Mucosa of descending colon (tissue), 3 donors: ENCODE measurements around the gene COL4A6. TPM values are rescaled to one million over a fixed set of nuclear protein-coding genes. Genes with fewer than 3 reads are reported as not detected.

Experiments used
- ATAC-seq: fragments of 200-7000 bp; cut with Tn5 transposase; one replicate; pipeline ENCODE4 v1.9.1; 2020; ENCODE audit warnings: mild to moderate bottlenecking, moderate library complexity
- DNase-seq, 3 donors: peaks; one replicate each; pipeline ENCODE4 v3.0.0-alpha.2; 2020
- H3K36me3 ChIP-seq: fragments of 200-600 bp; one replicate; pipeline ENCODE4 v1.8.0; 2021; ENCODE audit warnings: low read depth, mild to moderate bottlenecking
- H3K4me1 ChIP-seq: fragments of 200-600 bp; one replicate; pipeline ENCODE4 v1.8.0; 2021; ENCODE audit warnings: low read depth, mild to moderate bottlenecking
- H3K4me3 ChIP-seq: fragments of 200-600 bp; one replicate; pipeline ENCODE4 v1.8.0; 2021; ENCODE audit warnings: mild to moderate bottlenecking
- H3K9me3 ChIP-seq: fragments of 200-600 bp; one replicate; pipeline ENCODE4 v1.8.0; 2021; ENCODE audit warnings: mild to moderate bottlenecking
- CTCF ChIP-seq: fragments of 200-600 bp; IDR thresholded peaks from one replicate; pipeline ENCODE4 v1.8.0; 2022; ENCODE audit warnings: antibody characterized with exemption, mild to moderate bottlenecking
- intact Hi-C, 2 donors: fragments of 100-400 bp; cut with DNase I in 1 of 2; cut with micrococcal nuclease in 1 of 2; formaldehyde crosslinking; loops; one replicate each; pipeline versions ENCODE4 v1.11.0 to v1.11.1; 2022; cut with DNase I, micrococcal nuclease
- total RNA-seq, 3 donors: library from RNA; stranded (reverse); fragmentation: NEBNext Ultra II Directional in 2 of 3; extraction: Animal tissue kit (Norgen Biotek cat#: 25700) in 2 of 3; gene quantifications; one replicate each; pipeline versions ENCODE4 v1.2.1 to v1.2.4, GENCODE V29; 2021 to 2023
- donor health status: DM: no; HTN: no; CAD: no; lungs with moderate emphysema.
- donor health status: DM: no; HTN: no; CAD: no.
- donor health status: DM: no; HTN: yes; CAD: no.

The COL4A6 gene
- total RNA-seq, 3 donors from 2014 or later = 0.35 to 0.81 (median 0.77) TPM

GRCh38 chrX:108341947-108342346 lies 96.3 kb downstream of the COL4A6 start:
- DNase-seq (no peak), ATAC-seq (no peak)
- intact Hi-C loops = no loop called here
- Histone ChIP-seq H3K4me1 (no peaks in the 10 kb centered on the region), H3K4me3 (no peak overlapping the region), H3K36me3 (no peaks in the 10 kb centered on the region), H3K9me3 (no peaks in the 10 kb centered on the region)
- TF ChIP-seq CTCF = no peak

GRCh38 chrX:108332281-108332680 lies 105.9 kb downstream of the COL4A6 start:
- TF ChIP-seq CTCF = no peak
- no peaks in the 10 kb centered on the region for H3K4me1 ChIP-seq
- DNase-seq = no peak
- no peaks in the 10 kb centered on the region for H3K9me3 ChIP-seq
- ATAC-seq = no peak
- no peak overlapping the region for H3K4me3 ChIP-seq
- intact Hi-C loops = no loop called here
- H3K36me3 ChIP-seq = no peaks in the 10 kb centered on the region

GRCh38 chrX:108331126-108331909 lies 106.9 kb downstream of the COL4A6 start:
- Histone ChIP-seq H3K9me3 (no peaks in the 10 kb centered on the region), H3K4me1 (no peaks in the 10 kb centered on the region), H3K4me3 (no peak overlapping the region), H3K36me3 (no peaks in the 10 kb centered on the region)
- ATAC-seq (no peak), DNase-seq (no peak)
- TF ChIP-seq CTCF = no peak
- intact Hi-C loops = no loop called here

GRCh38 chrX:108323751-108324150 lies 114.5 kb downstream of the COL4A6 start:
- DNase-seq = no peak
- Histone ChIP-seq H3K36me3 (no peaks in the 10 kb centered on the region), H3K4me3 (no peak overlapping the region), H3K9me3 (no peaks in the 10 kb centered on the region), H3K4me1 (no peaks in the 10 kb centered on the region)
- no peak for ATAC-seq
- TF ChIP-seq CTCF = no peak
- intact Hi-C loops = no loop called here

GRCh38 chrX:108322234-108322633 lies 116.0 kb downstream of the COL4A6 start:
- intact Hi-C loops = no loop called here
- H3K9me3 ChIP-seq = no peaks in the 10 kb centered on the region
- no peak overlapping the region for H3K4me3 ChIP-seq
- DNase-seq (no peak), ATAC-seq (no peak)
- no peaks in the 10 kb centered on the region for H3K36me3 ChIP-seq
- TF ChIP-seq CTCF = no peak
- no peaks in the 10 kb centered on the region for H3K4me1 ChIP-seq
